SKM-1 (cell line): Measurements from ENCODE around the gene EPB41.

Experiments
- DNase-seq: peaks from one replicate; lab custom pipeline; 2025; ENCODE audit not compliant: unreplicated experiment; lab: John Stamatoyannopoulos, UW

EPB41 gene

DNA sequence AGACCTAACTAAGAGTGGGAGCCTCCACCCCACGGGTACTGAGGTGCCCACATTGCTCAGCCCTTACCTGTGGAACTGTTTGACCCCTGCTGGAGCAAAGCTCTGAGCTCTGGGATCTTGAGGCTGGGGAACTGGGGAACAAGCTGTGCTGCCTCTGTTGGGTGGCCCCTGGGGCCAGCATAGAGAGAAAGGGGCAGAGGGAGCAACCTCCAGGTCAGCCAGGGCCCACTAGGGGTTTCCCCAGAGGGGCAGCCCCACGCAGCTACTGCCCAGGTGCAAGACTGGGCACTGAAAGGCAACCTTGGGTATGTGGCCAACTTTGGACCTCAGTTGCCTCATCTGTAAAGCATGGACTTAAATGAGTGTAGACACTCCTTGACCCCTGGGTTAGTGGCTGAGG lies 23.5 kb upstream of the EPB41 start:
- no peak for DNase-seq

DNA sequence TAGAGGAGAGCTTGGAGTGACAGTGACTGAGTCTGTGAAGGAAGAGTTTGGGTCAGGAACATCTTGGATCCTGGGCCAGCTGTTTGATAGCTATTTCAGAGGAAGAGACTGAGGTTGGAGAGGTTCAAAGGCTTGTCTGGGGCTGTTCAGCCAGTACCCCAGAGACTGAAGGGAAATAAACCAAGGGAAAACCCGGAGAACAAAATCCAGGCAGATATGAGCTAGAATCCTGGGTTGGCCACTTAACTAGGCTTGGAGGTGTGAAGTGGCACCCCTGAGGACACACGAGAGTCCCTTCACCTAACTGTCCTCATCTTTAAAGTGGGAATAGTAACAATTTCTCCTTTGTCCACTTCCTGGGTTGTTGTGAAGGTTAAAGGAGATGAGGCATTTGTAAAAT lies 23.1 kb upstream of the EPB41 start:
- DNase-seq = no peak

DNA sequence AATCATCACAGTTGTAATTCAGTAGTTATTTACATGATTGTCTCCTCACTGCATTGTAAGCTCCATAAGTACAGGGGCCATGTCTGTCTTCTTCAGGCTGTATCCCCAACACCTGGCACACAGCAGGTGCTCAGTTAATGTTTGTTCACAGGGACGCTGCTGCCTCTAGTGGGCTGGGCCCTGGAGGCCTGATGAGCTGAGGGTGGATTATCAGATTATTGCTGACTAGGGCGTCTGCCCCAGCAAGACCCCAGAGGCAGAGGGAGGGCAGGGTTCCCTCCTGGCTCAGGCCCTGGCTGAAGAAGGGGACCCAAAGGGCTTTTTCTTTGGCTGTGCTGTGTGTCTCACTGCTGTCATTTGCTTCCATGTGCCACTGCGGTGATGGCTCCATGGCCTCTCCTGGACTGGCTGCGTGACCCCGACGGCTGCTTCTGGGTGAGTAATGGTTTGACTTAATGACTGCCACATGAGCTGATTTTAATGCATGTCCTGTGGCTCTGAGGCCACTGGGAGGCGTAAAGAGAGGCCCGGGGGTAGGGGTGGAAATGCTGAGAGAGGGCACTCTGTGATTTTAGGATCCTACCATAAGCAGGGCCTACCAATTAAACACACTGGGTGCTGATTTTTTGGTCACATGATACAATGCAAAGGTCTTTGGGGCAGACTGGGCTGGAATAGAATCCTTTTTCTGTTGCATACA lies 20.8 kb upstream of the EPB41 start:
- DNase-seq = no peak

DNA sequence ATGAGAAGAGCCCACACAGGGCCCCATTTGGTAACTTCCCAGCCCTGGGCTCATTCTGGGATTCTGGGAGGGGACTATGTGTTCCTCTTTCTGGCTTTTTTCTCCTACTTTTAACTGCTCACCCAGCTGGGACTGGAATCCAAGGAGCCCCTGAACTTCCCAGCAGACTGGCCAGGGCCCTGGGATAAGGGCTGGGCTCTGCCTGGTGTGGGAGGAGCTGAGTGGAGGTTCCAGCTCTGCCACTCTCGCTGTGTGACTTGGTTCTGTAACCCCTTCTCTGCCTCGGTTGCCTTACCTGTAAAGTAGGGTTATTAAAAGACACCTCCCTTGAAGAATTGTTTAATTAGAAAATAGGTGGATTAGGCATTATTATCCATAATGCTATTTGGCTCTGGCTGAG lies 19.6 kb upstream of the EPB41 start:
- no peak for DNase-seq

DNA sequence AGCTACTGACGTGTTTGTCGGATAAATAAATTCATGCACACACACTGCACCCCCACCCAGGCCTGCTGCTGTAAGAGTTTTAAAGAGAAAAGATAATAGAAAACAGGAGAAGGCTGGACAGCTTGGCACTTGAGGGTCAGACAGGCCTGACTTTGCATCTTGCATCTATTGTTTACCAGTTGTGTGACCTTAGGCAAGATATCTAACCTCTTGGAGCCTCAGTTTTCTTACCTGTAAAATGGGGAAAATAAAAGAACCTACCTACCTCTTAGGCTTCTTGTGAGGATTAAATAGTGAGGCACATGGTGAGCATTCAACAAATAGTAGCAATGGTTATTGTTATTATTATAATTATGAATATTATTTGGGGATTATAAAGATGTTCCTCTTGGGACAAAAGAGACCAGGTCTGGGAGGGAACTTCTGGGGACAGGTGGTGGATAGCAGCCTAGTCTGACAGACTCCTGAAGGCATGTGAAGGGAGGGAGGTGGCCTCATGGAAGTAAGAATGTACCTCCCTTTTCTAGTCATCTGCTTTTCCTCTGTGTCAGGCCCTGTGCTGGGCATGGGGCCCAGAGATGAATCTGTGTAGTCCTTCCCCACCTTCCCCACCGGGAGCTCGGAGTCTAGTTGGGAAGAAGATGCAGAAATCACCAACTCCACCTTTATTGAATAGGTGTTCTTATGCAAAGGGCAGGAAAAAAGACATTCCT lies 18.3 kb upstream of the EPB41 start:
- no peak for DNase-seq

DNA sequence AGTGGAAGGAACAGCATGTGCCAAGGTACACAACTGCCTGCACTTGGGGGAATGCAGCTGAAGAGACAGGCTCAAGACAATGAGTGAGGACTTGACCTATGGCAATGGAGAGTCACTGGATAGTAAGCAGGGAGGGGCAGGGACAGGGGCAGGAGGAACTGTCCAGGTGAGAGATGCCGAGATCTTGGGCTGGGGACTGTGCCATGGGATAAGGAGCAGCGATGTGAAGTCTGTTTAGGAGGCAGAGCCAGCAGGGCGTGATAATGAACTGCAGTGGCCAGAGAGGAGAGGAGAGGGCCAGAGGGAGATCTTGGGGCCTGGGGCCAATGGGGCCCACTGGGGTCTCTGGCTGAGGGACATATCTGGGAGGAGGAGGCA lies 17.8 kb upstream of the EPB41 start:
- DNase-seq = no peak

DNA sequence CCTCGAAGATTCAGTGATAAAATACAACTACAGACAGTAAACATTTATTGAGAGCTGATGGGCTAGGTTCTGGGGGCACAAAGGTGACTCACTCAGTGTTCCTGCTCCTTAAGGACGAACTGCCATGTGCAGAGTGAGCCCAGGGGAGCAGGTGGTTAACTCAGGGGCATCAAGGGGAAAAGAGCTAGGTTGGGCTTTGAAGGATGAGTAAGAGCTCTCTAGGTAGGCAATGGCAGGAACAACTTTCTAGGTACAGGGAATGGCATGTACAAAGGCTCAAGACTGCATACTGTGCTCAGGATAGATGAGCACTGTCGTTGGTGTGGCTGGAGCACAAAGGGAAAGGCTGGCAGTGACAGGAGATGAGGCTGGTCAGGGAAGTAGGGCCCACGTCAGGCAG lies 16.6 kb upstream of the EPB41 start:
- no peak for DNase-seq

DNA sequence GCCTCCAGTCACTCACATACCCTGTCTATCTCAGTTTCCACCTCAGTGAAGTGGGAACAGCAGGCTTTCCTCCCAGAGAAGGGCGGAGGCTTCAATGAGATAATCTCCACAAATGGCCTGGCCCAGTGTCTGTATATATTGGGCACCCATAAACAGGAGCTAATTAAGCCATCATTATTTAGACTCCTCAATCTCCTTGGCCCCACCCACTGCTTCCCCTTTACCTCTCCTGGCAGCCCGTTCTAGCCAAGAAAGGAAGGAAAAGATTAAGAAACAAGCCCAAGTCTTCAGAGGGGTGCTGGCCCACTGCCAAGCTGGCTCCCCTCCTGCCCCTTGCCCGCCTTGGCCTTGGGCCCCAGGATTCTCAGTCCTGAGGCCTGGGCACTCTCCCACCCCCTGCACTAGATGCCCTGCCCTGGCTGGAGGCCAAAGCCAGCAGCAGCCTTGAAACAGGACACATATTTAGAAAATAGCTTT lies 15.9 kb upstream of the EPB41 start:
- DNase-seq = no peak

DNA sequence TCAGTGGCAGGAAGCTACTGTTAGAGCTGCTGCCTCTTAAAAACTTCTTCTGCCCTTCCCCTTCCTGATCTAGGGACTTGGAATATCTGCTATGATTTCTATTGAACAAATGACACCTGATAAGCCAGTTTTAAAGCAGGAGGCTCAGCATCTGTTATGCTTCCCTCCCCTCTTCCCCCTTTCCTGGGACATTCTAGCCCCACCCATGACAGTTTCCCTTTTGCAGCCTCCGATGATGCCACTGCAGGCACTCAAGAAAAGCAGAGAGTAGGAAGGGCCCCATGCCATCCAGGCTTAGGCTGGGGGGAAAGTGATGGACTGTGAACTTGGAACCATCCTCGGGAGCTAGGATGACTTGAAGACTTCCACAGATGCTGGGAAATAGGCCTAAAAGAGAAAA lies 15.1 kb upstream of the EPB41 start:
- DNase-seq = no peak

DNA sequence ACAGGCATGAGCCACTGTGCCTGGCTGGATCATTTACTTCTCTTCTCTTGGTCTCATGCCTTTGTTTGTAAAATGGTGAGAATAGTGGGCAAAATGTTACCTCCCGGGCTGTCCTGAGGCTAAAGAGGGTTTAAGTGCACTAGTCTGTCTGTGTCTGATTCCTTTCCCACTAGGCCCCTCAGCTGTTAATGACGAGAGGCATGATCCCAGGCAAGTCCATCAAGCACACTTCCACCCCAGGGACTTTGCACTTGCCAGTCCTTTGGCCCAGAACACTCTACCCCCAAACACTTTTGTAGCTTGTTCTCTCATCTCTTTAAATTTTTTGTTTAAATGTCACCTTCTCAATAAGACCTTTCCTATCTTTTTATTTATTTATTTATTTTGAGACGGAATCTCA lies 13.8 kb upstream of the EPB41 start:
- DNase-seq = no peak

DNA sequence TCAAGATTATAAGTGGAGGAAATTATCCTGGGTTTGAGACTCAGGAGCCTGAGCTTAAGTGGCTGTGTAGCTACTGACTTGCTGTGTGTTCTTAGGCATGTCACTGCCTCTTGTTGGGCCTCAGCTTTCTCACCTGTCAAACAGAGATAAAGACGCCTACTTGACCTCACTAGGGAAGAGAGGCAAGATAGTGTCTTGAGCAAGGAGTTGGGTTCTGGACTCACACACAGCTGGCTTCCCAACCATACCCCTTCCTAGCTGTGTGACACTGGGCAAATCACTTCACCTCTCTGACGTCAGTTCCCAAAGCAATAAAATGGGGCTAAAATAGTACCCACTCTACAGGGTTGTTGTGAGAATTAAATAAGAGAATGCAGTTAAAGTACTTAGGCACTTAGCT lies 11.6 kb upstream of the EPB41 start:
- no peak for DNase-seq

DNA sequence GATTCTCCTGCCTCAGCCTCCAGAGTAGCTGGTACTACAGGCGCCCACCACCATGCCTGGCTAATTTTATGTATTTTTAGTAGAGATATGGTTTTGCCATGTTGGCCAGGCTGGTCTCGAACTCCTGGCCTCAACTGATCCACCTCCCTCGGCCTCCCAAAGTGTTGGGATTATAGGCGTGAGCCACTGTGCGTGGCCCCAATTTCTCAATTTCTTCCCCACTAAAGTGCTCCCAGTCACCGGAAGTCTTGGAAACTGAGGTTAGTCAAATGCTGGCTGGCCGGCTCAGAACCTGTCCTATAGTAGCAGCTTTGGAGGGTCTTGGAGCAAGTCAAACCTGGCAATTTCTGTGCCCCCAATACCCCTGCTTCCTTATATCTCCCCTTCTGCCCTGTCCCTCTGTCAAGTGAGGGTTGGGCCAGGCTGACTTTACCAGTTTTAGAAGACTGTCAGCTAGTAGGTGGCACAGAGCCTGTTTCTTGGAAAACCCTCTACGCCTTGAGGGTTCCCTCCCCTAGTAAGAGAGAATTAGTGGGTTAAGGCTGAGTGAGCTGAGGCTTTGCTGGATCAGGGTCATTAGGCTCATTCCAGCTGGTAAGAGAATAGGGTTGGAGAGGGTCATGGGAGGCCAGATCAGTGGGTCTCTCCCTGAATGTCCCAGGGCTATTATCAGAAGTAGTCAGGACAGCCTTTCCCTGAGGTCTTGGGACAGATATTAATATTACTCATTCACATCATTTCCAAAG lies 8.3 kb upstream of the EPB41 start:
- no peak for DNase-seq

DNA sequence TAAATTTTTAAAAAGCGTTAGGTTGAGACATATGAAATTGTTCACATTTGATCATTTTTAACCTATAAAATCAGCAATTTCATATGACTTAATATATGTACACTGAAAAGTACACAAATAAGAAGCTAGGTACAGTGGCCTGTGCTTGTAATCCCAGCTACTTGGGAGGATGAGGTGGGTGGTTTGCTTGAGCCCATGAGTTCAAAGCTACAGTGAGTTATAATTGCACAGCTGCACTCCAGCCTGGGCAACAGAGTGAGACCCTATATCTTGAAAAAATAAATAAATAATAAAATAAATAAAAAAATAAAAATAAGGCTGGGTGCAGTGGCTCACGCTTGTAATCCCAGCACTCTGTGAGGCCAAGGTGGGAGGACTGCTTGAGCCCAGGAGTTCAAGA lies 5.2 kb upstream of the EPB41 start:
- no peak for DNase-seq

DNA sequence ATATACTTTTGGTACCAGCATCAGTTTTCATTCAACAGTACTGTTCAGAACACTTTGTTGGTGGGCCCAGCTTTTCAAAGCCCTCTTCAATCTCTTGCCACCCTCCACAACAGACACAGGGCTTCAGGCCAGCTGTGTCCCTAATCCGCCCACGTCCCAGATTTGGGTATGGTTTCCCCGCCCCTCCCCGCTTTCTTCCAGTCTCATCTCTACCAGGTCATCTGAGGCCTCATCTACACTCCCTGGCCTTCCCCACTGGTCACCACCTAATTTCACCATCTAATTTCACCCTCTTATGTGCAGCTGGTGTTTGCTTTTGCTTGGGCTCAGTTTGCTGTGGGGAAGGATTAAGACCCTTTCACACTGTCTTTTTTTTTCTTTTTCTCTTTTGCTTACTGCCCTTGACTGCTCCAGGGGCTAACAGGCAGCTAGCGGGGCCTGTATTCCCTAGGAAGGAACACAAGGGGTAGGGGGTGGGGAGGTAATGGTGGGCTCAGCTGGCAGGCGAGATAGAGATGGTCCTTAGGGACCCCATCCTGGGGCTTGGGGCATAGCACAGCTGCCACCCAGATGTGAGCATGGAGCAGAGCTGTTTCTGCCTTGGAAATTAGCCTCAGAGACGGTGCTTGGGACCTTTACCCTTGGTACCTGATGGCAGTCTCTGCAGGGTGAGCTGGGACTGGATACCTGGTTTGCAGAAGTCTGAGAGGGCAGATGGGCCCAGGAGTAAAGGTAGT lies 3.8 kb upstream of the EPB41 start:
- DNase-seq = no peak

DNA sequence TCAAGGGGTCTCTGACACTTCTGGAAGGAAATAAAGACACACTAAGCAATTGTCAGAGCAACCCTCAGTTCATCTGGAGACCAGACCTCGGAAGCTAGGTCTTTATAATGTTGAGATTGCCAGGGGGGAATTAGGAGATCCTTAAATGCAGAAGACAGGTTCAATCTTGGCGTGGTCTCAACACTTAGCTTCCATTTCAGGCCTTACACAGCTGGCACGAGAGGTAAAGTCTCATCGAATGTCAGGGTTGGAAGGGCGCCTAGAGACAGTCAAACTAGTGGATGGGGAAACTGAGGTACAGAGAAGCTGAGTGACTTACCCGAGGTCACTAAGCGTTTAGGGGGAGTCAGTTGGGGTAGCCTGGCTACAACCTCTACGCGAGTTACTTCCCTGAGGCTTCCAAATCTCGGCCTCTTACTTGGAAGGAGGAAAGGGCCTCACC lies 562 bp upstream of the EPB41 start:
- no peak for DNase-seq

DNA sequence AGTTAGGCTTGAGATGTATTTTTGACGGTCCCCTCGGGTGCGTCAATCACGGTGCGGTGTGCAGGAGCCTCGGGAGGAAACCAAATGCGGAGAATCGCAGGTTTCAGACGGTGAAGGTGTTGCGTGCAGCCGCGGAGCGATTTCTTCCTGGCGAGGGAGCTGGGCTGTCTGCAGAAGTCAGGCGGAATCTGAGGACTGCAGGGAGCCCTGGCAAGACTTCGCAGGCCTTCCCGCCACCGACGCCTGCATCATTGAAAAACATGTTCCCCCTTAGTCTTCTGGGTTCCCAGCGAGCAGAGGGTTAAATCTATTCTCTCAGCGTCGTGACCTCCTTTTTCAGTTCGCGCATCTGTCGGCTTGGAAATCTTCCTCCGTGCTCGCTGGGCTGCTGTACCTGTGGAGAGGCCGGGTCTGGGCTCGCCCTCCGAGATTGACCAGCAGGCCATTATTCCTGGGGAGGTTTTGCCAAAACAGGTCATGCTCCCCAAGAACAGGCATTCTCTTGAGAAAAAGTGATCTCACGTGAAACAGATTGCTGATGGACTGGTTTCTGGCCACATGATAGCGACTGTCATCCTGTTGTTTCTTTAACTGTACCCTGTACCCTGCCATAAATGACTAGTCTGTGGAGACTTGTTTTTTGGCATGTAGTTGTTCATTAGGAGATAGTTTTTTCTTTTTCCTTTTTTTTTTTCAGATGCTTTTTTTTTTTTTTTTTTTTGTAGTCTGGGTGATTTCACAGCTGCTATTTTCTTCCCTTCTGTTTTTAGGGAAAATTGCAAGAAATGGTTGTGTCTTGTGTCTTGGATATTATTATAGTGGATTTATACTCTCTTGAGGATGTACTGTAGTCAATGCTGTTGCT lies 894 bp downstream of the EPB41 start:
- DNase-seq = no peak

DNA sequence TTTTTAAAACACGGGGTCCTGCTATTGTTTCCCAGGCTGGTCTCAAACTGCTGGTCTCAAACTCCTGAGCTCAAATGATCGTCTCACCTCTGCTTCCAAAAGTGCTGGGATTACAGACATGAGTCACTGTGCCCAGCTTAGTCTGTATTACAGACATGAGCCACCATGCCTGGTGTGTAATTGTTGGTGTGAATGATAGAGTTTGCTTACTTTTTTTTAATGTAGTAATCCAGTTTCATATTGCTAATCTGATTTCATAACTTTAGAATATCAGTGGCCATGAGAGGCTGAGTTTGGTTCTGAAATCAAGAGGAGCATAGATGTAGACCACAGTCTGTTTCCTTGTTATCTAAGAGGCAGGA lies 3.4 kb downstream of the EPB41 start:
- no peak for DNase-seq

DNA sequence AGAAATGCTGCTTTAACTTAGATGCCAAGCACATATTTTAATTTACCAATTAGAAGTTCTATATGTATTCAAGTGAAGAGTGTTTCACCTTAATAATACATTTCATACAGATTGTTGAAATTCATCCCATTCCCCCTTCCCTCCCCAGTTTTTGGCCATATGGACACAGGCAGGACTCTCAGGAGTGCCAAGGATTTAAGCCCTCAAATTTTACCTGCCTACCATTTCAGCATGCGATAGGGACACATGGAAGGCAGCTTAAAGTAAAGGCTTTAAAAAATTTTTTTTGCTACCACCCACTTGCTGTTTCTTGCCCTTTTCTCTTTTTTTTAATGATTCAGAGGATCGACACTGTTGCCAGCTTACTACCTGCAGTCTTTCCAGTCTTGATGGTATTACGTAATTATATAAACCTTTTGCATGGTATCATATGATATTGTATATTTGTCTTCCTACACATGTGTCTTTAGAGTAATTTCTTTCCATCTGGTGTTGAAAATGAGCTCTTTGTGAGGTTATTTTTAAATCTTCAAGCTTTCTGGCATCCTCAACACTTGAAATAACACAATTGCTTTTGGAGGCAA lies 7.0 kb downstream of the EPB41 start:
- no peak for DNase-seq

DNA sequence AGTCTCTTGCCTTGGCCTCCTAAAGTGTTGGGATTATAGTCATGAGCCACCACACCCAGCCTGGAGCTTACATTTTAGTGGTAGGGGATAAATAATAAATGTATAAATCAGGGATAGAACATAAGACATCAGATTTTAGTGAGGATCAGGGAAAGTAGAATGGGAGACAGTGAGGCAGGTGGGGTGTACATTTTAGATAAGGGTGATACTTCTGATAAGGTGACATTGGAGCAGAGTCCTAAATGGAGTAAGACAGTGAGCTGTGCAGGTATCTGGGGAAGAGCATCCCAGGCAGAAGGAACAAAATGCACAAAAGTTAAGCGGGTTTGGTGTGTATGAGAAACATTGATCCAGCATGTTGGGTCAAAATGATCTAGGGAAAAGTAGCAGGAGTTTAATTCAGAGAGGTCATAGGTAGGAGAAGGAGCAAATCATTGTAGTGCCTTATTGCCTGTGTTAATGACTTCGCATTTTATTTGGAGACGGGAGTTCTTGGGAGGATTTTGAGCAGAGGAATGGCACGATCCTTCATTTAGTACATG lies 11.1 kb downstream of the EPB41 start:
- DNase-seq = no peak
